GM12878 (cell line): ENCODE results near the gene TMEM114. TPM values are rescaled to one million over a fixed set of nuclear protein-coding genes. Genes with fewer than 3 reads are reported as not detected.

ENCODE experiments used
- ATAC-seq: fragments of 200-7000 bp; cut with Tn5 transposase; 3 replicates; pipeline ENCODE4 v1.9.1; 2020; ENCODE audit warnings: mild to moderate bottlenecking, moderate library complexity
- BruUV-seq: library from RNA; stranded (reverse); fragments of 400-500 nt; replicated peaks from 2 replicates; lab custom pipeline; 2021; lab: Mats Ljungman, UMichigan
- CTCF ChIA-PET: fragments of 300-600 bp; sonication (Branson Sonifier 250); formaldehyde crosslinking; extraction: SDS; loops from one replicate; lab custom pipeline; 2021; ENCODE audit warnings: inconsistent platforms; lab: Yijun Ruan, JAX
- POLR2A ChIA-PET: fragments of 350-600 bp; formaldehyde crosslinking; extraction: SDS; loops from one replicate; lab custom pipeline; 2021; ENCODE audit warnings: inconsistent platforms; lab: Charles Lee
- RAD21 ChIA-PET: fragments of 300-600 bp; sonication (Branson Sonifier 250); formaldehyde crosslinking; loops from one replicate; lab custom pipeline; 2023; ENCODE audit warnings: antibody characterized with exemption; ENCODE audit not compliant: unreplicated experiment; lab: Charles Lee
- SMC1A ChIA-PET: fragments of 300-600 bp; sonication (Branson Sonifier 250); formaldehyde crosslinking; loops from one replicate; lab custom pipeline; 2023; ENCODE audit not compliant: unreplicated experiment, uncharacterized antibody; lab: Charles Lee
- DNase-seq: peaks from one replicate; pipeline ENCODE4 v3.0.0-alpha.2; 2011; ENCODE audit warnings: low read depth, low spot score
- FAIRE-seq: peaks from 3 replicates; lab custom pipeline; 2011; peaks lifted over from hg19 to GRCh38; lab: Jason Lieb, UNC
- H2AFZ ChIP-seq: 2 replicates; pipeline ENCODE4 v1.6.0; 2011; ENCODE audit warnings: low read depth, low read length, control low read depth; ENCODE audit not compliant: control insufficient read depth
- H3K27ac ChIP-seq: 2 replicates; pipeline ENCODE4 v1.5.1; 2011; ENCODE audit warnings: control low read depth; ENCODE audit not compliant: control insufficient read depth, insufficient read depth
- H3K27me3 ChIP-seq, 2 experiments: replicated peaks in 1 of 2; 2 replicates each; pipeline versions ENCODE4 v1.6.0 to v1.6.1; 2011; ENCODE audit warnings: low read length in 1 of 2; ENCODE audit not compliant: control insufficient read depth in 2 of 2, insufficient read depth in 2 of 2
- H3K36me3 ChIP-seq, 2 experiments: 2 replicates each; pipeline ENCODE4 v1.5.1; 2011; ENCODE audit warnings: low read length in 1 of 2; ENCODE audit not compliant: control insufficient read depth in 2 of 2, insufficient read depth in 2 of 2
- H3K4me1 ChIP-seq: 2 replicates; pipeline ENCODE4 v1.6.1; 2011; ENCODE audit warnings: mild to moderate bottlenecking, low read length, moderate library complexity, mixed read lengths; ENCODE audit not compliant: control insufficient read depth, insufficient read depth
- H3K4me2 ChIP-seq: 2 replicates; pipeline ENCODE4 v1.6.0; 2011; ENCODE audit warnings: control low read depth; ENCODE audit not compliant: control insufficient read depth, insufficient read depth
- H3K4me3 ChIP-seq: fragments of 200-600 bp; sonication (generic); 2 replicates; pipeline ENCODE4 v1.5.1; 2016
- H3K79me2 ChIP-seq: 2 replicates; pipeline ENCODE4 v1.6.0; 2011; ENCODE audit warnings: low read length; ENCODE audit not compliant: control insufficient read depth, insufficient read depth
- H3K9ac ChIP-seq: 2 replicates; pipeline ENCODE4 v1.8.0; 2011; ENCODE audit warnings: low read length, control low read depth, mixed read lengths; ENCODE audit not compliant: control insufficient read depth, insufficient read depth
- H3K9me3 ChIP-seq: replicated peaks from 3 replicates; pipeline ENCODE4 v1.5.1; 2011; ENCODE audit warnings: mild to moderate bottlenecking, low read length; ENCODE audit not compliant: control insufficient read depth, insufficient read depth
- H4K20me1 ChIP-seq: 2 replicates; pipeline ENCODE4 v1.6.0; 2011; ENCODE audit not compliant: control insufficient read depth, insufficient read depth
- IKZF2 ChIP-seq, 2 experiments: fragments of 450-650 bp; IDR thresholded peaks; 2 replicates each; pipeline ENCODE4 v1.6.1; 2017; ENCODE audit warnings: mild to moderate bottlenecking in 2 of 2, moderate library complexity in 2 of 2
- YY1 ChIP-seq: IDR thresholded peaks from 2 replicates; pipeline ENCODE4 v1.6.1; 2011; ENCODE audit warnings: low read depth, mild to moderate bottlenecking, low read length
- WGBS: methylation state at CpG from one replicate; pipeline ENCODE4 v1.1.6; 2016; ENCODE audit warnings: low lambda C conversion rate; ENCODE audit not compliant: insufficient replicate concordance, insufficient coverage; ENCODE audit errors: missing lambda C conversion rate; 5-methylcytosine and 5-hydroxymethylcytosine counted together
- in situ Hi-C: fragments of 300-500 bp; cut with MboI; formaldehyde crosslinking; loops from 9 replicates; pipeline ENCODE4 v1.14.3; 2018; ENCODE audit warnings: mixed read lengths
- intact Hi-C: fragments of 100-400 bp; cut with micrococcal nuclease; formaldehyde crosslinking; loops from one replicate; pipeline ENCODE4 v1.14.2; 2022; ENCODE audit not compliant: unreplicated experiment
- polyA plus RNA-seq, 11 experiments: library from polyadenylated mRNA; depleted of rRNA in 4 of 11; unstranded in 6 of 11; stranded (reverse) in 5 of 11; fragments of >200 nt; fragmentation: Nextera tagmentation in 4 of 11; fragmentation: Illumina TruSeq in 1 of 11; extraction: Ambion mirVana in 4 of 11; extraction: Trizol in 1 of 11; gene quantifications; 1 replicate in 1 of 11; 2 replicates in 10 of 11; pipeline versions ENCODE4 v1.2.1 to v1.2.3, GENCODE V29; 2011 to 2016; ENCODE audit warnings: inconsistent platforms in 2 of 11, missing spikeins in 2 of 11, low read depth in 1 of 11
- total RNA-seq, 4 experiments: library from RNA; depleted of rRNA in 3 of 4; stranded (reverse); fragments of >200 nt in 3 of 4; fragmentation: Illumina TruSeq in 1 of 4; extraction: Trizol in 1 of 4; gene quantifications; 2 replicates each; pipeline versions ENCODE4 v1.2.1 to v1.2.3, GENCODE V29; 2013 to 2021
- TF ChIP-seq, protein P1 (sequence below): IDR thresholded peaks from 2 replicates; pipeline ENCODE4 v1.6.1; 2012; ENCODE audit warnings: low read depth, low read length, improper control_type of control experiment
- TF ChIP-seq, protein P2 (sequence below): fragments of 450-650 bp; IDR thresholded peaks from 2 replicates; pipeline ENCODE4 v1.6.1; 2017; ENCODE audit warnings: mild to moderate bottlenecking, low read depth, inconsistent platforms; ENCODE audit not compliant: poor library complexity, severe bottlenecking

Gene TMEM114
- total and polyA plus RNA-seq, 10 of the 15 experiments (the other 5 are each of a cell fraction or from before 2014, with no cell fraction given) = not detected

DNA sequence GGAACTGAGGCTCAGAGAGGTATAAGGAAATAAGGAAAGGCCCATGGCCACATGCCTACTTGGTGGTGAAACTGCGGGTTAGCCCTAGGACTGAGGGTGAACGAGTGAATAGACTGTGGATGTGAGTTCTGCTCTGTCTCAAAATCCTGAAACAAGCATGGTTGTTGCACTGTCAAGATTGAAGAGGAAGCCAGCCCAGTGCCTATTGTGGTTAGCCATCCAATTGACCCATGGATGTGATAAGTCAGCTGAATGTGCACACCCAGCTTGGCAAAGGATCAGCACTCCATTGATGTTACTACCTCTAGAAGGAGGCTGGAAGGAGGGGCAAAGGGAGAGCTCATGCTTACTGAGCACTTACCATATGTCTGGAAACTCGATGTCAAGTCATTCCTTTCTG, 4.5 kb downstream of the TMEM114 start (continued):
- TF ChIP-seq, protein P1, sequence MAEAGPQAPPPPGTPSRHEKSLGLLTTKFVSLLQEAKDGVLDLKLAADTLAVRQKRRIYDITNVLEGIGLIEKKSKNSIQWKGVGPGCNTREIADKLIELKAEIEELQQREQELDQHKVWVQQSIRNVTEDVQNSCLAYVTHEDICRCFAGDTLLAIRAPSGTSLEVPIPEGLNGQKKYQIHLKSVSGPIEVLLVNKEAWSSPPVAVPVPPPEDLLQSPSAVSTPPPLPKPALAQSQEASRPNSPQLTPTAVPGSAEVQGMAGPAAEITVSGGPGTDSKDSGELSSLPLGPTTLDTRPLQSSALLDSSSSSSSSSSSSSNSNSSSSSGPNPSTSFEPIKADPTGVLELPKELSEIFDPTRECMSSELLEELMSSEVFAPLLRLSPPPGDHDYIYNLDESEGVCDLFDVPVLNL = no peak
- no peak for TF ChIP-seq YY1
- TF ChIP-seq, protein P2, sequence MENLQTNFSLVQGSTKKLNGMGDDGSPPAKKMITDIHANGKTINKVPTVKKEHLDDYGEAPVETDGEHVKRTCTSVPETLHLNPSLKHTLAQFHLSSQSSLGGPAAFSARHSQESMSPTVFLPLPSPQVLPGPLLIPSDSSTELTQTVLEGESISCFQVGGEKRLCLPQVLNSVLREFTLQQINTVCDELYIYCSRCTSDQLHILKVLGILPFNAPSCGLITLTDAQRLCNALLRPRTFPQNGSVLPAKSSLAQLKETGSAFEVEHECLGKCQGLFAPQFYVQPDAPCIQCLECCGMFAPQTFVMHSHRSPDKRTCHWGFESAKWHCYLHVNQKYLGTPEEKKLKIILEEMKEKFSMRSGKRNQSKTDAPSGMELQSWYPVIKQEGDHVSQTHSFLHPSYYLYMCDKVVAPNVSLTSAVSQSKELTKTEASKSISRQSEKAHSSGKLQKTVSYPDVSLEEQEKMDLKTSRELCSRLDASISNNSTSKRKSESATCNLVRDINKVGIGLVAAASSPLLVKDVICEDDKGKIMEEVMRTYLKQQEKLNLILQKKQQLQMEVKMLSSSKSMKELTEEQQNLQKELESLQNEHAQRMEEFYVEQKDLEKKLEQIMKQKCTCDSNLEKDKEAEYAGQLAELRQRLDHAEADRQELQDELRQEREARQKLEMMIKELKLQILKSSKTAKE = no peak
- TF ChIP-seq, all 136 proteins: peak for 0

DNA sequence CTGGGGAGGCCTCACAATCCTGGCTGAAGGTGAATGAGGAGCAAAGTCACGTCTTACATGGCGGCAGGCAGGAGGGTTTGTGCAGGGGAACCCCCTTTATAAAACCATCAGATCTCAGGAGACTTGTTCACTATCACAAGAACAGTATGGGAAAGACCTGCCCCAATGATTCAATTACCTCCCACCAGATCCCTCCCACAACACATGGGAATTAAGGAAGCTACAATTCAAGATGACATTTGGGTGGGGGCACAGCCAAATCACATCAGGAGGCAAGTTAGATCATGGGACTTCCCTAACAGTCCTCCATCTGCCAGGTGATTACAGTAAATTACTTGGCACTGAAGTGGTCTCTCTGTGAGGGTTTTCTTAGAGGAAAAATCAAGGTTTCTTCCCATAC, 5.3 kb downstream of the TMEM114 start:
- H3K36me3 ChIP-seq = no peaks in the 10 kb centered on the region
- H3K9ac ChIP-seq = no peak overlapping the region
- peaks cover 1% of the 10 kb centered on the region; the same call in 1 of the 3 replicates for H3K9me3 ChIP-seq
- H4K20me1 ChIP-seq = no peaks in the 10 kb centered on the region
- BruUV-seq = no TSS peak
- no peak overlapping the region for H2AFZ ChIP-seq
- intact Hi-C loops (no loop called here), in situ Hi-C loops (no loop called here)
- ChIA-PET POLR2A (interaction anchor here (0.6 to 0.7 kb wide), 2 partner anchors 8 to 727 kb away, joined by 4 to 5 read pairs; no protein-coding TSS in a partner anchor), RAD21 (no interaction called here), SMC1A (interaction anchor here (0.8 to 1.9 kb wide), 2 partner anchors 10 to 21 kb away, joined by 3 to 4 read pairs; no protein-coding TSS in a partner anchor), CTCF (no interaction called here)
- H3K27me3 ChIP-seq = peaks cover 5 to 8% of the 10 kb centered on the region in 2 experiments; a peak in 3 of 4 replicates
- 51% methylated on average over 2 of the region's 2 CpGs for WGBS
- H3K4me1 ChIP-seq = 0 out of 2 replicates have a peak, but pooled peaks cover 3% of the 10 kb centered on the region
- no peak for TF ChIP-seq IKZF2 (IDR thresholded peaks at IDR 0.05)
- no peak for DNase-seq
- ATAC-seq = no peak
- FAIRE-seq = no peak
- H3K4me2 ChIP-seq = no peak overlapping the region
- no peak overlapping the region for H3K4me3 ChIP-seq
- H3K79me2 ChIP-seq = no peaks in the 10 kb centered on the region
- H3K27ac ChIP-seq = no peak overlapping the region
